ENCODE measurements around the gene ZBTB43. TPM values are rescaled to one million over a fixed set of nuclear protein-coding genes. Genes with fewer than 3 reads are reported as not detected.

The ZBTB43 gene
- total and polyA plus RNA-seq, 4 donors = 2.6 to 7.1 (median 5.0) TPM

DNA sequence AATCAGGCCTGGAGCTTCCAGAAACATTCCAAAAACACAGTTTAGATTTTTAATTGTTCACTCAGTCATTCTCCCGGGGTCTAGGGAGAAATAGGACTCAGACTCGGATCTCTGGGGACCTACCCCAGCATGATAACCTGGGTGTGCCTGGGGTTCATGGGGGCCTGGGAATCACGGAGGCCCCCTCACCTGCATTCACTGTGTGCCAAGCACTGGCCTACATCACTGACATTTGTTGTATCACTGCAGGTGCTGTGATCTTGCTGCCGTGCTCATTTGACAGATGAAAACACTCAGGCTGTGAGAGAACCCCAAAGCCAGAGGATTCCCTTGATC is 22.8 kb upstream of the ZBTB43 start:
- DNase-seq (ENCODE audit: low spot score) = no peak
- Histone ChIP-seq H3K27me3 (ENCODE audit: control insufficient read depth in 4 of 4, insufficient read depth in 4 of 4, low read length in 3 of 4) (peaks cover 0 to 3% (median under 1%) of the 10 kb centered on the region in 4 donors), H3K27ac (ENCODE audit: low read depth in 1 of 2, low read length in 2 of 2) (no peak overlapping the region), H3K4me1 (ENCODE audit: control insufficient read depth in 4 of 4, insufficient read depth in 4 of 4, low read length in 3 of 4) (peaks cover 0 to 7% (median 0%) of the 10 kb centered on the region in 4 donors), H3K9ac (ENCODE audit: low read depth in 1 of 2, low read length in 2 of 2) (no peak overlapping the region), H3K9me3 (ENCODE audit: control insufficient read depth in 4 of 4, low read length in 3 of 4) (no peaks in the 10 kb centered on the region), H3K4me3 (ENCODE audit: low read depth in 1 of 3, low read length in 3 of 3) (no peak overlapping the region), H3K36me3 (ENCODE audit: control insufficient read depth in 4 of 4, insufficient read depth in 3 of 4, low read depth in 1 of 4, low read length in 3 of 4) (no peaks in the 10 kb centered on the region)
- WGBS = 53% methylated on average over 4 of the region's 4 CpGs
- TF ChIP-seq FOXA1 (IDR thresholded peaks at IDR 0.05) (no peak), EGR1 (IDR thresholded peaks at IDR 0.05; ENCODE audit: low read depth in 2 of 2) (no peak), JUND (IDR thresholded peaks at IDR 0.05) (no peak), HNF4A (conservative IDR thresholded peaks at IDR 0.05) (no peak), FOXA2 (IDR thresholded peaks at IDR 0.05) (no peak), RXRA (IDR thresholded peaks at IDR 0.05) (no peak), NR2F2 (IDR thresholded peaks at IDR 0.05) (no peak), RAD21 (IDR thresholded peaks at IDR 0.05) (no peak), HNF4G (IDR thresholded peaks at IDR 0.05) (no peak)
- TF ChIP-seq, protein P1, sequence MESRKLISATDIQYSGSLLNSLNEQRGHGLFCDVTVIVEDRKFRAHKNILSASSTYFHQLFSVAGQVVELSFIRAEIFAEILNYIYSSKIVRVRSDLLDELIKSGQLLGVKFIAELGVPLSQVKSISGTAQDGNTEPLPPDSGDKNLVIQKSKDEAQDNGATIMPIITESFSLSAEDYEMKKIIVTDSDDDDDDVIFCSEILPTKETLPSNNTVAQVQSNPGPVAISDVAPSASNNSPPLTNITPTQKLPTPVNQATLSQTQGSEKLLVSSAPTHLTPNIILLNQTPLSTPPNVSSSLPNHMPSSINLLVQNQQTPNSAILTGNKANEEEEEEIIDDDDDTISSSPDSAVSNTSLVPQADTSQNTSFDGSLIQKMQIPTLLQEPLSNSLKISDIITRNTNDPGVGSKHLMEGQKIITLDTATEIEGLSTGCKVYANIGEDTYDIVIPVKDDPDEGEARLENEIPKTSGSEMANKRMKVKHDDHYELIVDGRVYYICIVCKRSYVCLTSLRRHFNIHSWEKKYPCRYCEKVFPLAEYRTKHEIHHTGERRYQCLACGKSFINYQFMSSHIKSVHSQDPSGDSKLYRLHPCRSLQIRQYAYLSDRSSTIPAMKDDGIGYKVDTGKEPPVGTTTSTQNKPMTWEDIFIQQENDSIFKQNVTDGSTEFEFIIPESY (IDR thresholded peaks at IDR 0.05) = no peak
- TF ChIP-seq, protein P2, sequence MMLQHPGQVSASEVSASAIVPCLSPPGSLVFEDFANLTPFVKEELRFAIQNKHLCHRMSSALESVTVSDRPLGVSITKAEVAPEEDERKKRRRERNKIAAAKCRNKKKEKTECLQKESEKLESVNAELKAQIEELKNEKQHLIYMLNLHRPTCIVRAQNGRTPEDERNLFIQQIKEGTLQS (IDR thresholded peaks at IDR 0.05) = no peak
- TF ChIP-seq, protein P3, sequence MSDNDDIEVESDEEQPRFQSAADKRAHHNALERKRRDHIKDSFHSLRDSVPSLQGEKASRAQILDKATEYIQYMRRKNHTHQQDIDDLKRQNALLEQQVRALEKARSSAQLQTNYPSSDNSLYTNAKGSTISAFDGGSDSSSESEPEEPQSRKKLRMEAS (IDR thresholded peaks at IDR 0.05) = no peak
- TF ChIP-seq, protein P4, sequence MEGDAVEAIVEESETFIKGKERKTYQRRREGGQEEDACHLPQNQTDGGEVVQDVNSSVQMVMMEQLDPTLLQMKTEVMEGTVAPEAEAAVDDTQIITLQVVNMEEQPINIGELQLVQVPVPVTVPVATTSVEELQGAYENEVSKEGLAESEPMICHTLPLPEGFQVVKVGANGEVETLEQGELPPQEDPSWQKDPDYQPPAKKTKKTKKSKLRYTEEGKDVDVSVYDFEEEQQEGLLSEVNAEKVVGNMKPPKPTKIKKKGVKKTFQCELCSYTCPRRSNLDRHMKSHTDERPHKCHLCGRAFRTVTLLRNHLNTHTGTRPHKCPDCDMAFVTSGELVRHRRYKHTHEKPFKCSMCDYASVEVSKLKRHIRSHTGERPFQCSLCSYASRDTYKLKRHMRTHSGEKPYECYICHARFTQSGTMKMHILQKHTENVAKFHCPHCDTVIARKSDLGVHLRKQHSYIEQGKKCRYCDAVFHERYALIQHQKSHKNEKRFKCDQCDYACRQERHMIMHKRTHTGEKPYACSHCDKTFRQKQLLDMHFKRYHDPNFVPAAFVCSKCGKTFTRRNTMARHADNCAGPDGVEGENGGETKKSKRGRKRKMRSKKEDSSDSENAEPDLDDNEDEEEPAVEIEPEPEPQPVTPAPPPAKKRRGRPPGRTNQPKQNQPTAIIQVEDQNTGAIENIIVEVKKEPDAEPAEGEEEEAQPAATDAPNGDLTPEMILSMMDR (IDR thresholded peaks at IDR 0.05; ENCODE audit: low read depth, low read length, missing input control) = no peak
- TF ChIP-seq, protein P5, sequence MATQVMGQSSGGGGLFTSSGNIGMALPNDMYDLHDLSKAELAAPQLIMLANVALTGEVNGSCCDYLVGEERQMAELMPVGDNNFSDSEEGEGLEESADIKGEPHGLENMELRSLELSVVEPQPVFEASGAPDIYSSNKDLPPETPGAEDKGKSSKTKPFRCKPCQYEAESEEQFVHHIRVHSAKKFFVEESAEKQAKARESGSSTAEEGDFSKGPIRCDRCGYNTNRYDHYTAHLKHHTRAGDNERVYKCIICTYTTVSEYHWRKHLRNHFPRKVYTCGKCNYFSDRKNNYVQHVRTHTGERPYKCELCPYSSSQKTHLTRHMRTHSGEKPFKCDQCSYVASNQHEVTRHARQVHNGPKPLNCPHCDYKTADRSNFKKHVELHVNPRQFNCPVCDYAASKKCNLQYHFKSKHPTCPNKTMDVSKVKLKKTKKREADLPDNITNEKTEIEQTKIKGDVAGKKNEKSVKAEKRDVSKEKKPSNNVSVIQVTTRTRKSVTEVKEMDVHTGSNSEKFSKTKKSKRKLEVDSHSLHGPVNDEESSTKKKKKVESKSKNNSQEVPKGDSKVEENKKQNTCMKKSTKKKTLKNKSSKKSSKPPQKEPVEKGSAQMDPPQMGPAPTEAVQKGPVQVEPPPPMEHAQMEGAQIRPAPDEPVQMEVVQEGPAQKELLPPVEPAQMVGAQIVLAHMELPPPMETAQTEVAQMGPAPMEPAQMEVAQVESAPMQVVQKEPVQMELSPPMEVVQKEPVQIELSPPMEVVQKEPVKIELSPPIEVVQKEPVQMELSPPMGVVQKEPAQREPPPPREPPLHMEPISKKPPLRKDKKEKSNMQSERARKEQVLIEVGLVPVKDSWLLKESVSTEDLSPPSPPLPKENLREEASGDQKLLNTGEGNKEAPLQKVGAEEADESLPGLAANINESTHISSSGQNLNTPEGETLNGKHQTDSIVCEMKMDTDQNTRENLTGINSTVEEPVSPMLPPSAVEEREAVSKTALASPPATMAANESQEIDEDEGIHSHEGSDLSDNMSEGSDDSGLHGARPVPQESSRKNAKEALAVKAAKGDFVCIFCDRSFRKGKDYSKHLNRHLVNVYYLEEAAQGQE (IDR thresholded peaks at IDR 0.05) = no peak

DNA sequence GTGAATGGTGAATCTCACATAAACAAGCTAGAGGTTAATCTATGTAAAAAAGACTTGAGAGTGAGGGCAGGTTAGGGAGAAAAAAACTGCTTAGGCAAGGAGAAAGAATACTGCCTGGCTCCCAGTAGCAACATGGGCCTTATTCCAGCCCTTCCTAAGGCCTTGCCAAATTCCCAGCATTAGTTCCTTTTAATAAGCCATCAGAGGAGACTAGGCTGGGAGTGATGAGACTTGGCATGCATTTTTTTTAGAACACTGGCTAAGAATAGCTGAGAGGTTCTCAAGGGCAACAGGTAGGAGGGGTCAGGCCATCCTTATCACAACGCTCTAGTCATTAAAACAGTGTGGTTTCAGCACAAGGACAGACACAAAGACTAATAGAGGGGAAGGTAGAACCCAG is 20.9 kb upstream of the ZBTB43 start:
- Histone ChIP-seq H3K4me3 (ENCODE audit: low read depth in 1 of 3, low read length in 3 of 3) (no peak overlapping the region), H3K9ac (ENCODE audit: low read depth in 1 of 2, low read length in 2 of 2) (no peak overlapping the region), H3K27me3 (ENCODE audit: control insufficient read depth in 4 of 4, insufficient read depth in 4 of 4, low read length in 3 of 4) (peaks cover 0 to 2% (median 0%) of the 10 kb centered on the region in 4 donors), H3K36me3 (ENCODE audit: control insufficient read depth in 4 of 4, insufficient read depth in 3 of 4, low read depth in 1 of 4, low read length in 3 of 4) (no peaks in the 10 kb centered on the region), H3K9me3 (ENCODE audit: control insufficient read depth in 4 of 4, low read length in 3 of 4) (no peaks in the 10 kb centered on the region), H3K4me1 (ENCODE audit: control insufficient read depth in 4 of 4, insufficient read depth in 4 of 4, low read length in 3 of 4) (peaks cover 0 to 7% (median 0%) of the 10 kb centered on the region in 4 donors), H3K27ac (ENCODE audit: low read depth in 1 of 2, low read length in 2 of 2) (no peak overlapping the region)
- WGBS = 77% methylated on average over 1 of the region's 1 CpG
- DNase-seq (ENCODE audit: low spot score) = no peak
- TF ChIP-seq, protein P3 (IDR thresholded peaks at IDR 0.05) = no peak
- no peak for TF ChIP-seq RAD21 (IDR thresholded peaks at IDR 0.05)
- TF ChIP-seq TAF1 (conservative IDR thresholded peaks at IDR 0.05) = no peak
- TF ChIP-seq NR2F2 (IDR thresholded peaks at IDR 0.05) = no peak
- TF ChIP-seq GABPA (IDR thresholded peaks at IDR 0.05 in 1 of 2, conservative IDR thresholded peaks at IDR 0.05 in 1 of 2) = no peak
- no peak for TF ChIP-seq JUND (IDR thresholded peaks at IDR 0.05)
- no peak for TF ChIP-seq SP1 (IDR thresholded peaks at IDR 0.05)
- TF ChIP-seq, protein P2 (IDR thresholded peaks at IDR 0.05) = no peak
- no peak for TF ChIP-seq RXRA (IDR thresholded peaks at IDR 0.05)
- TF ChIP-seq, protein P1 (IDR thresholded peaks at IDR 0.05) = no peak
- TF ChIP-seq, protein P5 (IDR thresholded peaks at IDR 0.05) = no peak
- no peak for TF ChIP-seq FOXA2 (IDR thresholded peaks at IDR 0.05)
- TF ChIP-seq HNF4G (IDR thresholded peaks at IDR 0.05) = no peak
